Hepatocyte (in vitro differentiated cells): Measurements from ENCODE around the gene GFOD1.

Experiments
- CTCF ChIP-seq: fragments of 200-600 bp; sonication (generic); IDR thresholded peaks from 2 replicates; pipeline ENCODE4 v1.5.1; 2016; ENCODE audit warnings: antibody characterized with exemption, mild to moderate bottlenecking; ENCODE audit not compliant: poor library complexity
- EZH2phosphoT487 ChIP-seq: fragments of 200-600 bp; sonication (generic); IDR thresholded peaks from one replicate; pipeline ENCODE4 v1.6.1; 2018; ENCODE audit warnings: antibody characterized with exemption, mild to moderate bottlenecking, low read depth, moderate library complexity; ENCODE audit not compliant: unreplicated experiment, severe bottlenecking

- no peak for TF ChIP-seq CTCF
- TF ChIP-seq EZH2phosphoT487: no peak
Measured at GRCh38 chr6:13450628-13451027, 36.8 kb downstream of the GFOD1 start.
